ENCODE results near the gene HHEX.
A peak's percentile ranks its signal among the peaks of the same experiment; 100 is the strongest.

HHEX gene
- 0.40 to 0.94 reads per million in 2 donors for total RNA-seq

DNA sequence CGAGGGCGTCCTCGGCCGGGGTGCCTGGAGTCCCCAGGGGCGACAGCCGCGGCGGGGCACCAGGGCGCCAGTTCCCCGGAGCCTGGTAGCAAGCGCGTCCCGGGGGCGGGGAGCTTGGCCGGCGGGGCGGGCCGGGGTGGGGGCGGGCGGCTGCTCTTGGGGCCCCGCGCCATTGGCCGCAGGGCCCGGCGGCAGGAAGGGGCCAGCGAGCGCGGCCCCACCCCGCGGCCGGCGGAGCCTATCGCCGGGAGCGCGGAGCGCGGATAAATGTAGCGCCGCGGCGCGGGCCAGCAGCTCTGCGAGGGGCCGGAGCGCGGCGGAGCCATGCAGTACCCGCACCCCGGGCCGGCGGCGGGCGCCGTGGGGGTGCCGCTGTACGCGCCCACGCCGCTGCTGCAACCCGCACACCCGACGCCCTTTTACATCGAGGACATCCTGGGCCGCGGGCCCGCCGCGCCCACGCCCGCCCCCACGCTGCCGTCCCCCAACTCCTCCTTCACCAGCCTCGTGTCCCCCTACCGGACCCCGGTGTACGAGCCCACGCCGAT lies at the start of gene HHEX:
Gene HHEX, plus strand, starts transcription at position 293 of the 548 bp plus-strand sequence. Its CDS starts 32 bp downstream, at position 325.
- DNase-seq, result peak in 3 of 5 experiments; percentile 13 to 44 (median 25)

GRCh38 chr10:92640107-92640506 lies 49.6 kb upstream of the HHEX start:
- DNase-seq, result peak in 1 of 5 experiments; percentile 14

DNA sequence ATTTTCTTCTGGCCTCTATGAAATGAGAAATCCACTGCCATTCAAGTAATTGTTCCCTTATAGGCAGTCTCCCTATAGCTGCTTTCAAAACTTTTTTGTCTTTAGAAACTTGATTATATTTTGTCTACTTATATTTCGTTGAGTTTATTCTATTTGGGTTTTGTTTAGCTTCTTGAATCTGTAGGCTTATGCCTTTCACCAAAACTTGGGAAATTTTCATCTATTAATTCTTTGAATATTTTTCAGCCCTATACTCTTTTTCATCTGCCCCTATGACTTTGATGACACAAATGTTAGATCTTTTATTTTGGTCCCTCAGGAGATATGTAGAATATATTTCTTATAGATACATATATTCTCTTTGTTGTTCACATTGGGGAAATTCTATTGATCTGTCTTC lies 48.3 kb upstream of the HHEX start:
- no peak for DNase-seq

- DNase-seq, result no peak
Measured at GRCh38 chr10:92644921-92645320, 44.8 kb upstream of the HHEX start.

GRCh38 chr10:92650864-92651263 lies 38.9 kb upstream of the HHEX start:
- peak in 1 of 5 experiments; percentile 7 for DNase-seq

DNA sequence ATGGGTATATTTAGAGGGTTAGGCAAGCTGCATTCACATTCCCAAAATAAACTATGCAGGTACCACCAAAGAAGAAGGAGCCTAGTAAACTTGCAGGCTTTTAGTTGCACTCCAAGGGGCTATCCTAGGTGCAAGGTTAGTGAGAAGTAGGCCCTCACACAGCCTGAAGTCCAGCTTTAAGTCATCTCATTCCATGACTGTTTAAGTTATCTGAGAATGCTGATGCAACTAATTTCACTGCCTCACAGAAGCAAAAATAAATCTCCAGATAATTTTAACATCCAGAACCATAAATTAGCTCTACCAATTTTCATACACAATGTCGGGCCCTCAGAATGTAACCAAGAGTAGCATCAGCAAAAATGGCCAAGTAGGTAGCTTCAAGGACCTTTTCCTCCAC lies 34.3 kb upstream of the HHEX start:
- DNase-seq, result no peak

DNA sequence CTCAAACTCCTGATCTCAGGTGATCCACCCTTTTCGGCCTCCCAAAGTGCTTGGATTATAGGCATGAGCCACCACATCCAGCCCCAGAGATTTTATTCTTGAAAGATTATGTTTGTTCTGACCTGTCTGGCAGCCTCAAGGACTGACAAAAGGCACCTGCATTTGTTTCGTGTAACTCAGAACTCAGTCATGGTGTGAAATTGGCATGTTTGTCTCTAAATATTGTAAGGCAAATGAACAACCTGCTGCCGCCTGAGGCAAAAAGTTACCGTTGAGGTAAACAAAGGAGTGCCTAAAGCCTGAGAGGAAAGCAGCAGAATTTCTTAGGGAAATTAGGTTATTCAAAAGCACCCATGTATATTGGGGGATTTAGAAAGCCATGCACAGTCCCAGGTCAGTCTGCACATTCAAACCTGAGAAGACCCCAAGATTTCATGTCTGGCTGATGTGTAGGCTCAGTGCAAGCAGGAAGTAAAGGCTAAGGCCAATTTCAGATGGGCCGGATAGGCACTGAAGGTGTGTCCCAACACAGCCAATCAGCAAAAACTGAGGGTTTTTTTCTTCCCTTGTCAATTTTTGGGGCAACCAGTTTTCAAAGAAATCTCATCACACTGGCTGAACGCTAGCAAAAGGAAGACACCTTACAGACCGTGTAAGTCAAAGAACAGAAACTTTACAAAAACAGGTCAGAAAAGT lies 33.3 kb upstream of the HHEX start:
- DNase-seq, result no peak

DNA sequence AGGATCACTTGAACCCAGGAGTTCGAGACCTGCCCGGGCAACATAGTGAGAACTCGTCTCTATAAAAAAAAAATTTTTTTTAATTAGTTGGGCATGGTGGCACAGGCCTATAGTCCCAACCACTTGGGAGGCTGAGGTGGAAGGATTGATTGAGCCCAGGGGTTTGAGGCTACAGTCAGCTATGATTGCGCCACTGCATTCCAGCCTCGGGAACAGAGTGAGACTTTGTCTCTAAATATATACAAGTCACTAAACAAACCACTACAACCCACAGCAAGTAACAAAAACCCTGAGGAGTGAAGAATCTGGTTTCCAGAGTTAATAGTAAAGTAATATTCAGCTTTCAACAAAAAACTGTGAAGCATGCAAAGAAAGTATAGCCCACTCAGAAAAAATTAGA lies 32.7 kb upstream of the HHEX start:
- no peak for DNase-seq

DNA sequence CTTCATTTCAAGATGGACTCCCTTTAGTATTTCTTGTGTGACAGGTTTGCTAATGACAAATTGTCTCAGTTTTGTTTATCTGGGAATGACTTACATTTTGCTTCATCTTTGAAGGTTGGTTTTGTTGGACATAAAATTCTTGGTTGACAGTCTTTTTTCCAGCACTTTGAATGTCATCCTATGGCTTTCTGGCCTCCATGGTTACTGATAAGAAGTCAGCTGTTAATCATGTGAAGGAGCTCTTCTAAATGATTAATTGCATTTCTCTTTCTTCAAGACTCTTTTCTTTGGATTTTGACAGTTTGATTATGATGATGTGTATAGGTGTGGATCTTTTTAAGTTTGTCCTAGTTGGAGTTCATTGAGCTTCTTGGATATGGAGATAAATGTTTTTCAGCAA lies 26.9 kb upstream of the HHEX start:
- DNase-seq, result no peak

- DNase-seq, result no peak
Measured at GRCh38 chr10:92664322-92664721, 25.4 kb upstream of the HHEX start.

DNA sequence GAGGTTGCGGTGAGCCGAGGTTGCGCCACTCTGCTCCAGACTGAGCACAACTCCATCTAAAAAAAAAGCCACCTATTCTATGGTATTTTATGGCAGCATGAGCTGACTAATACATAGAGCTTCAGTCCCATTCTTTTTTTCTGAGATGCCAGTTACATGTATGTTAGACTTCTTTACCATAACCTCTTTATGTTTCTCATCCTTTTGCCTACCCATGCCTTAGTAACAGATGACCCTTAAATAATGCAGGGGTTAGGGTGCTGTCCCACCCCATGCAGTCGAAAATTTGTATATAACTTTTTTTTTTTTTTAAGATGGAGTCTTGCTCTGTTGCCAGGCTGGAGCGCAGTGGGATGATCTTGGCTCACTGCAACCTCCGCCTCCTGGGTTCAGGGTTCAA lies 22.7 kb upstream of the HHEX start:
- no peak for DNase-seq

DNA sequence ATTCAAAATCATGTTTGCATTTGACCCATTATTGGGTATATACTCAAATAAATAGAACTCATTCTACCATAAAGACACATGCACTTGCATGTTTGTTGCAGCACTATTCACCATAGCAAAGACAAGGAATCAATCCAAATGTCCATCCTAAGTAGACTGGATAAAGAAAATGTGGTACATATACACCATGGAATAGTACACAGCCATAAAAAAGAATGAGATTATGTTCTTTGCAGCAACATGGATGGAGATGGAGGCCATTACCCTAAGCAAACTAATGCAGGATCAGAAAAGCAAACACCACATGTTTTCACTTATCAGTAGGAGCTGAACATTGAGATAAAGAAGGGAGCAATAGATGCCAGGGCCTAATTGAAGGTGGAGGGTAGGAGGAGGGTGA lies 12.0 kb upstream of the HHEX start:
- no peak for DNase-seq

DNA sequence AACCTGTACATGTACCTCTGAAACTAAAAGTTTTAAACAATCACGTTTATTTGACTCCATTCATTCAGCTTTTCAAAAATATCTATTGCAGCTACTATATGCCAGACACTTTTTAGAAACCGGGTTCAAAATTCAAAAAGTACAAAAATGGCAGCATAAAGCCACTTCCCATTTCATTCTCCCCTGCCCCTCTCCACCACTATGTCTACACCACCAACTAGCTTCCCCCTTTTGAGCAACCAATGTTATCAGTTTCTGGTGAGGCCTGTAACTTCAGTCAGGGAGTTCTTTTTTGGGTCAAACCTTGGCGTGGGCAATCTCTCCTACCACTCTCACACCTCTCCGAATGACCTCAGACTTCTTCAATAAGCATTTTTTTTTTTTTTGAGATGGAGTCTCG lies 11.5 kb upstream of the HHEX start:
- no peak for DNase-seq

DNA sequence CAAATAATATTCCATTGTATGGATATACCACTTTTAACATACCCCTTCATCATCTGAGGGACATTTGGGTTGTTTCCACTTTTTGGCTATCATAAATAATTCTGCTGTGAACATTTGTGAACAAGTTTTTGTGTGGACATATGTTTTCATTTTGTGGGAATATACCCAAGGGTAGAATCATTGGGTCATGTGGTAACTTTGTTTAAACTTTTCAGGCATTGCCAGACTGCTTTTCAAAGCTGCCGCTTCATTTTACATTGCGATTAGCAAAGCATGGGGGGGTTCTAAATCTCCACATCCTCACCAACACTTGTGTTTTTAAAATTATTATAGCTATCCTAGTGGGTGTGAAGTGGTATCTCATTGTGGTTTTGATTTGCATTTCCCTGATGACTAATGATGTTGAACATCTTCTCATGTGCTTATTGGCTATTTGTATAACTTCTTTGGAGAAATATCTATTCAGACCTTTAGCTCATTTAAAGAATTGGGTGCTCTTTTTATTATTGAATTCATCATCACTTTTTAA lies 8.4 kb upstream of the HHEX start:
- no peak for DNase-seq

GRCh38 chr10:92688573-92688926 lies 1.2 kb upstream of the HHEX start:
- DNase-seq, result no peak

- DNase-seq, result peak in 2 of 5 experiments; percentile 10 to 14
Measured at GRCh38 chr10:92688927-92689662, 660 bp upstream of the HHEX start.

DNA sequence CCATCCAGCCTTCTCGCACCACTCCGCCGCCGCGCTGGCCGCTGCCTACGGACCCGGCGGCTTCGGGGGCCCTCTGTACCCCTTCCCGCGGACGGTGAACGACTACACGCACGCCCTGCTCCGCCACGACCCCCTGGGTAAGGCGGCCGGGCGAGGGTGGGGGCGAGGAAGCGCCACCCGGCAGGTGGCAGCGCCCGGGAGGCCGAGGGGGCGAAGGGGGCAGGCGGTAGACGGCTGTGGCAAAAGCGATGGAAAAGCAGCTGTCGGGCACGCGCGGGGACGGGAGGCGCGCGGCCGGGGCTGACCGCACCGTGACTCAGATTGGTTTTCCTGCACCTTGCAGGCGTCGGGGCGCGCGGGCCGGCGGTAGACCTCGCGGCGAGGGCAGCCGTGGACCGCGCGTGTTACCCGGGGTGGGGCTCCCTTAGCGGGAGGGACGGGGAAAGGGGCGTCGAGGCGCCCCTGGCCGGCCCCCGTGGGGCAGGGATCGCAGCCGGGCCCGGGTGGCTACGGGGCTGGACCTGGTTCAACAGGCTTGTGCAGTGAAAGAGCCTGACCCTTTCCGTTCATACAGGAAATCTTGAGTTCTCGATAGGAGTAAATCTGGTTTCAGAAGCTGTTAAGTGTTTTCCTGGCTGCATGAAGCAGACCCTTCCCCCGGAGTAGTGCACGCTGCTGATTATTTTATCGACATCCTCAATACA lies 608 bp downstream of the HHEX start:
- DNase-seq, result peak in 4 of 5 experiments; percentile 25 to 81 (median 52)

- no peak for DNase-seq
Measured at GRCh38 chr10:92690915-92691590, 1.3 kb downstream of the HHEX start.

DNA sequence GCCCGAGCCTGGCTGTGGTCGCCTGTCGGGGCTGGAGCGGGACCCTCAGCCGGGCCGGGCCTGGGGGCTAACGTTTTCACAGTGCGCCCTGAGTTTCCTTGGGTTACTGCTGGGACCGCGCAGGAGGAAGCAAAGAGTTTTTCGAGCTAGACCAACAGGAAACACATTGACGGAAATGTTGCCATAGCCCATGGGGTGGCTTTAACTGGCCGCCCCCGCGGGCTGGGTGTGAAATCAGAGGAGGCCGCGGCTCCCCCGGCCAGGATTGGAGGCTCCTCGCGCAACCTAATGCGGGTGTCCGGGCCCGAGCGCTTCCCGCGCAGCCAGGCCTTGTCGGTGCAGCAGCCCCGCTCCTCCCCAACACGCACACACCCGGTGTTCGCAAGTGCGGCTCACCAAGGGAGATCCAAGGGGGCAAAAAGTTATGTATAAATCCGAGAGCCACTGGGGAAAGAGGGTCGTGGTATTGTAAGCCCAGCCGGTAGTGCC lies 1.9 kb downstream of the HHEX start:
- DNase-seq, result peak in 1 of 5 experiments; percentile 8

DNA sequence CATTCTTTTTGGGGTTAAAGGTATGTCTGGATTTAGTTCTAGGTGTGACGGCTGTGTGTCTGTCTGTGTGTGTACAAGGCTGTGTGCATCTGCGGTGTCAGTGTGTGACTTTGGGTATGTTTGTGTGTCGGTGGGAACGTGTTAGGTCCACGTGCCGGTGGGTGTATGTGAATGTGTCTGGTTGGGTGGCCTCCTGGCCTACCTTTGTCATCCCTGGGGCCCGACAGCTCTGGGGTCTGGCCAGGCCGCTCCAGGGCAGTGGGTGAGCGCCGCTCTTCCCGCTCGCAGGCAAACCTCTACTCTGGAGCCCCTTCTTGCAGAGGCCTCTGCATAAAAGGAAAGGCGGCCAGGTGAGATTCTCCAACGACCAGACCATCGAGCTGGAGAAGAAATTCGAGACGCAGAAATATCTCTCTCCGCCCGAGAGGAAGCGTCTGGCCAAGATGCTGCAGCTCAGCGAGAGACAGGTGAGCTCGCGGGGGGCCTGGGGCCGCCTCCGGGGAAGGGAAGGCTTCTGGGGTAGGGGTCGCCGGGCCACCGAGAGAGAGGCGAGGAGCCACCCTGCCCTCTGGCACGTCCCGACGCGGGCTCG lies 2.4 kb downstream of the HHEX start:
- peak in 1 of 5 experiments; percentile 8 for DNase-seq

DNA sequence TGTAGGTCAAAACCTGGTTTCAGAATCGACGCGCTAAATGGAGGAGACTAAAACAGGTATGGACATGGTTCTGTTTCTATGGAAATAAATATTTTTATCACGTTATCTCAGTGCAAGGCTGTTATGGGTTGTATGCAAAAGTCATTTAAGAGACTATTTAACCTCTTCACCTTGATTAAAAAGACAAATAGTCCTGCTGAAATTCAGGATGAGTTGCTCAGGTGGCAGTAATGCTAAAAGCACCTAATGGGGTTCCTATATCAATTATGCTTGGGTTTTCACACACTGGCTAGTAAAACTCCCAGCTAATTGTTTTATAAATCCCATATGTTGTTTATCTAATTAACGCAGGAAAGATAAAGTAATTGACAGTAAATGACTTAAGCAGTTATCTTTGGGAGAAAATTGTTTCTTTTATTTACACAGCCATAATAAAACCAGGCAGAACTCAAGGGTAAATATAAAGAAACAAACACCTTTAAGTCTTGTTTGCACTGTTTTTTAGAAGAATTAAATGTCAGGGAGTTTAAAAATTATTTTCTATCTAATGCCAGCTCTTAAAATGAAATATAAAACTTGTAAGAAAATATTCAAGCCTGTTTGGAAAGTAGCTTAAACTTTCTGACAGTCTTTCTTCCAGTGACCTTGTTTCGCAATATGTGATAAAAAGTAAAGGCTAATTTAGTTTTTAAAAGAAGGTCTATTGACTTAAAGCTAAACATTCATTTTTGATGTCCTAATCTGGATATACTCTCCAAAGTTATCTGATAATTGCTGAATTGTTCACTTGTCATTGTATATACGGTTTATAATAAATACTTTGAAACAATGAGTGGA lies 3.2 kb downstream of the HHEX start:
- DNase-seq, result no peak
